HG03039 (cell line): ENCODE measurements around the gene SAT2.

ENCODE experiments used
- ATAC-seq: cut with Tn5 transposase; IDR thresholded peaks from one replicate; pipeline ENCODE4 v1.9.1; 2021; ENCODE audit warnings: mild to moderate bottlenecking, moderate library complexity; ENCODE audit not compliant: unreplicated experiment

Gene SAT2

GRCh38 chr17:7576432-7576937 is 51.1 kb downstream of the SAT2 start:
- no peak for ATAC-seq
